ENCODE results near the gene ARMCX2. TPM values are rescaled to one million over a fixed set of nuclear protein-coding genes. Genes with fewer than 3 reads are reported as not detected.

Gene ARMCX2
- polyA plus RNA-seq, 1 donor: 87.7 TPM

Other genes starting within 250 kb of the ARMCX2 start
- gene ARMCX4, start 174.4 kb downstream of the ARMCX2 start, polyA plus RNA-seq (ENCODE audit: insufficient read length): 32.1 TPM
- 49.1 TPM for gene ARMCX1, start 109.3 kb downstream of the ARMCX2 start, polyA plus RNA-seq (ENCODE audit: insufficient read length)
- gene ARMCX6, start 41.9 kb downstream of the ARMCX2 start, polyA plus RNA-seq (ENCODE audit: insufficient read length): 71.9 TPM
- 109 TPM for gene ARMCX3, start 36.7 kb downstream of the ARMCX2 start, polyA plus RNA-seq (ENCODE audit: insufficient read length)